ENCODE results near the gene TNFAIP8L2.

DNA sequence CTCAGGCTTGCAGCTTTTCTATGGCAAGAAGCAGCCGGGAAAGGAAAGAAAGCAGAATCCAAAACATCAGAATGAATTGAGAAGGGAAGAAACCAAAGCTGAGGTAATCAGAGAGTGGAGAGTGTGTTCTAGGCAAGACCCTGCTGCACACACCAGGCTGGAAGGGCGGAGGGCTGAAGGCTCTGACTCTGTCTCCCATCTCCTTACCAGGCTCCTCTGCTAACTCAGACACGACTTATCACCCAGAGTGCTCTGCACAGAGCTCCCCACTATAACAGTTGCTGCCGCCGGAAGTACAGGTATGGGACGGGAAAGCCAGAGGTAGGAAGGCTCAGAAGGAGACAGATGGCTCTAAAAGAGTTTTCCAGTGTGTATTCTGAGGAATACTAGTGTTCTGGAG, 10.7 kb downstream of the TNFAIP8L2 start:
- TF ChIP-seq, protein P1, sequence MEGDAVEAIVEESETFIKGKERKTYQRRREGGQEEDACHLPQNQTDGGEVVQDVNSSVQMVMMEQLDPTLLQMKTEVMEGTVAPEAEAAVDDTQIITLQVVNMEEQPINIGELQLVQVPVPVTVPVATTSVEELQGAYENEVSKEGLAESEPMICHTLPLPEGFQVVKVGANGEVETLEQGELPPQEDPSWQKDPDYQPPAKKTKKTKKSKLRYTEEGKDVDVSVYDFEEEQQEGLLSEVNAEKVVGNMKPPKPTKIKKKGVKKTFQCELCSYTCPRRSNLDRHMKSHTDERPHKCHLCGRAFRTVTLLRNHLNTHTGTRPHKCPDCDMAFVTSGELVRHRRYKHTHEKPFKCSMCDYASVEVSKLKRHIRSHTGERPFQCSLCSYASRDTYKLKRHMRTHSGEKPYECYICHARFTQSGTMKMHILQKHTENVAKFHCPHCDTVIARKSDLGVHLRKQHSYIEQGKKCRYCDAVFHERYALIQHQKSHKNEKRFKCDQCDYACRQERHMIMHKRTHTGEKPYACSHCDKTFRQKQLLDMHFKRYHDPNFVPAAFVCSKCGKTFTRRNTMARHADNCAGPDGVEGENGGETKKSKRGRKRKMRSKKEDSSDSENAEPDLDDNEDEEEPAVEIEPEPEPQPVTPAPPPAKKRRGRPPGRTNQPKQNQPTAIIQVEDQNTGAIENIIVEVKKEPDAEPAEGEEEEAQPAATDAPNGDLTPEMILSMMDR (IDR thresholded peaks at IDR 0.05), result no peak
- TF ChIP-seq POLR2A (IDR thresholded peaks at IDR 0.05), result no peak

Measured in ovary (tissue), 3 donors.